GM10248 (cell line): Measurements from ENCODE around the gene SLC25A3.
"Not testable (repeated sequence)": the region's sequence is repeated elsewhere in the genome, so short reads cannot be mapped to it uniquely, and the experiment has no call there.

ENCODE experiments used
- CTCF ChIA-PET: fragments of 300-600 bp; sonication (Branson Sonifier 250); formaldehyde crosslinking; extraction: SDS; loops from one replicate; lab custom pipeline; 2021; ENCODE audit warnings: antibody characterized with exemption; lab: Yijun Ruan, JAX
- POLR2A ChIA-PET: fragments of 350-650 bp; sonication (Branson Sonifier 250); formaldehyde crosslinking; extraction: SDS; loops from one replicate; lab custom pipeline; 2020; ENCODE audit warnings: antibody characterized with exemption; lab: Yijun Ruan, JAX
- DNase-seq: peaks from one replicate; pipeline ENCODE4 v3.0.0; 2012; ENCODE audit errors: extremely low spot score
- CTCF ChIP-seq: IDR thresholded peaks from 2 replicates; pipeline ENCODE4 v1.5.1; 2012; ENCODE audit warnings: mild to moderate bottlenecking, low read depth; ENCODE audit errors: extremely low read depth, missing control alignments, control extremely low read depth

The SLC25A3 gene

DNA sequence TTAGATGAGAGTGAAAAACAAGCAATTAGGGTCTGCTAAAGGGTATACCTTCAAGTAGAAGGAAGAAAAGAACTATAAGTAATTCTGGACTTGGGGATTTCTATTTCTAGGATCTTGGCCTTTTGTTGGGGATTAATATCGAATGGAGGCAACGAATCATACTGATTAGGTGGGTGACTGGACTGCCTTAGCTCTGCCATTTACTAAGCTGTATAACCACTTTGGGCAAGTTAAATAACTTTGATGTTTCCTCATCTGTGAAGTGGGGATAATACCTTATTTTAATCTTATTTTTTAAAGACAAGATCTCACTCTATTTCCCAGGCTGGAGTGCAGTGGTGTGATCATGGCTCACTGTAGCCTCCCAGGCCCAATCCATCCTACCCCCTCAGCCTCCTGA, 44.5 kb downstream of the SLC25A3 start:
- POLR2A ChIA-PET: interaction anchor here (2.0 kb wide), 1 partner anchor 44 kb away, joined by 4 read pairs; the partner anchor contains the start of gene SLC25A3
- CTCF ChIA-PET: interaction anchor here (1.0 to 2.3 kb wide), 4 partner anchors 16 to 71 kb away, joined by 3 to 7 read pairs (median 4); no protein-coding TSS in a partner anchor

GRCh38 chr12:98639491-98639890, 46.0 kb downstream of the SLC25A3 start:
- CTCF ChIA-PET: interaction anchor here (1.0 to 3.5 kb wide), 3 partner anchors 10 to 149 kb away, joined by 4 to 13 read pairs (median 5); no protein-coding TSS in a partner anchor
- POLR2A ChIA-PET: interaction anchor here (2.0 kb wide), 1 partner anchor 46 kb away, joined by 4 read pairs; the partner anchor contains the start of gene SLC25A3
- DNase-seq: no peak
- no peak for TF ChIP-seq CTCF

More for the DNA sequence above, 44.5 kb downstream of the SLC25A3 start:
- TF ChIP-seq CTCF: no peak
- no peak for DNase-seq

DNA sequence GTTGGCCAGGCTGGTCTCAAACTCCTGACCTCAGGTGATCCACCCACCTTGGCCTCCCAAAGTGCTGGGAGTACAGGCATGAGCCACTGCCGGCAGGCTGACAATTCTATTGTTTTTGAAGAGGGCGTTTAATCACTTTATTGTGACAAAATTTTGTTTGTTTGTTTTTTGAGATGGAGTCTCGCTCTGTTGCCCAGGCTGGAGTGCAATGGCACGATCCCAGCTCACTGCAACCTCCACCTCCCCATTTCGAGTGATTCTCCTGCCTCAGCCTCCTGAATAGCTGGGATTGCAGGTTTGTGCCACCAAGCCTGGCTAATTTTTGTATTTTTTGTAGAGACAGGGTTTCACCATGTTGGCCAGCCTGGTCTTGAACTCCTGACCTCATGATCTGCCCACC, 49.3 kb downstream of the SLC25A3 start:
- DNase-seq, CTCF ChIA-PET: not testable (repeated sequence)
- POLR2A ChIA-PET: interaction anchor here (1.2 kb wide), 1 partner anchor 49 kb away, joined by 4 read pairs; the partner anchor contains the start of gene SLC25A3

DNA sequence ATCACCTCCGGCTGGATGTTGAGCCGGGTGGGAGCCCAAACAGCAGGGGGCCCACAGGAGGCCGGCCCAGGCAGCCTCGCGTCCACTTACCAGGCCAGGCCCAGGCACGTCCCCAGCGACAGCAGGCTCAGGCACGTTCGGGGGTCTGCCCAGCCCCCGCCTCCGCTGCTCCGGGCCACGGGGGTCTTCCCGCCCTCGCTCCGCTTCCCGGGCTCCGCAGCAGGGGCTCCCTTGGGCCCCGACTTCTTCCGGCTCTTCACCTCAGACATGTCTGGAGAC, 50.9 kb downstream of the SLC25A3 start:
- POLR2A ChIA-PET: interaction anchor here (1.0 to 1.2 kb wide), 4 partner anchors 13 to 128 kb away, joined by 3 to 4 read pairs (median 3); no protein-coding TSS in a partner anchor
- CTCF ChIA-PET: interaction anchor here (0.9 to 1.2 kb wide), 2 partner anchors 22 to 77 kb away, joined by 4 read pairs; no protein-coding TSS in a partner anchor
- DNase-seq: no peak
- TF ChIP-seq CTCF: no peak

DNA sequence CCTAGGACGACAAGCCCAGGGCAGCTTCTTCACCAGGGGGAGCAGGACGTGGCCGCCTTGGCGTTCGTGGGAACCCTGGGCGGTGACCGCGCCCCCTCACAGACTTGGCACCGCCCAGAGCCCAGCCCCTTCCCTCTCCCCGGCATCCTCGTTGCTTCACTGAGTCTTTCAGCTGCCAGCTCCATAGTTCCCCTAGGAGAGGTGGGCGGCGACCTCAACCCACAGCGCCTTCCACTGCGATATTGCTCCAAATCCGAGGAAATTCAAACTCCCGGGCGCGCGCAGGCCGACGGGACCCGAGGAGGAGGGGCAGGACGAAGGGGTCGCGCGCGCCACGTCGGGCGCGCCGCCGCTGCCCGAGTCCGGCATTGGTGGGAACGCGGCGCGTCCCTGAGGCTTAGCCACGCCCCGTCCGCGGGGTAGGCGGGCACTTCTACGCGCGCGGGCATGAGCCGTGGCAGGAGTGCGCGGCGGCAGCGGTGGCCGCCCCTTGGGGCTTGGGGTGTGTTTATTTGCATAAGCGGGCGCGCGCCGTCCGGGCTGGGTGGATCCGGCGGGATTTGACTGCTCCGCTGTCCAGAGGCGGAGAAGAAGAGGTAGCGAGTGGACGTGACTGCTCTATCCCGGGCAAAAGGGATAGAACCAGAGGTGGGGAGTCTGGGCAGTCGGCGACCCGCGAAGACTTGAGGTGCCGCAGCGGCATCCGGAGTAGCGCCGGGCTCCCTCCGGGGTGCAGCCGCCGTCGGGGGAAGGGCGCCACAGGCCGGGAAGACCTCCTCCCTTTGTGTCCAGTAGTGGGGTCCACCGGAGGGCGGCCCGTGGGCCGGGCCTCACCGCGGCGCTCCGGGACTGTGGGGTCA, 51.5 kb downstream of the SLC25A3 start, which contains the start of the genes APAF1 and IKBIP:
Gene APAF1, plus strand, starts transcription at position 579 of the 860 bp plus-strand sequence. CDS start 3,070 bp downstream, outside the sequence.
Gene IKBIP, minus strand, starts transcription at position 77 of the 860 bp plus-strand sequence. CDS start 87 bp downstream, outside the sequence.
- ChIA-PET POLR2A (interaction anchor here (1.0 to 1.2 kb wide), 4 partner anchors 13 to 129 kb away, joined by 3 to 4 read pairs (median 3); no protein-coding TSS in a partner anchor), CTCF (interaction anchor here (1.2 kb wide), 1 partner anchor 78 kb away, joined by 4 read pairs; no protein-coding TSS in a partner anchor)
- peak; percentile 97 for DNase-seq
- TF ChIP-seq CTCF: no peak

GRCh38 chr12:98645572-98646067, 52.1 kb downstream of the SLC25A3 start:
- TF ChIP-seq CTCF: no peak
- CTCF ChIA-PET: no interaction called here
- peak; percentile 24 for DNase-seq
- POLR2A ChIA-PET: no interaction called here
